K562 (cell line): ENCODE measurements around the gene C18orf32. TPM values are rescaled to one million over a fixed set of nuclear protein-coding genes. Genes with fewer than 3 reads are reported as not detected.

Experiments
- BCLAF1 ChIP-seq, 2 experiments: fragments of 450-650 bp in 1 of 2; IDR thresholded peaks; 2 replicates each; pipeline ENCODE4 v1.6.1; 2011 to 2017; ENCODE audit warnings: low read depth in 2 of 2, antibody characterized with exemption in 1 of 2, borderline replicate concordance in 1 of 2, low read length in 1 of 2, mild to moderate bottlenecking in 1 of 2, mixed read lengths in 1 of 2; ENCODE audit not compliant: control insufficient read depth in 1 of 2
- E2F8 ChIP-seq: fragments of 450-650 bp; IDR thresholded peaks from 2 replicates; pipeline ENCODE4 v1.7.1; 2018; ENCODE audit warnings: mild to moderate bottlenecking, low read depth; ENCODE audit not compliant: partially characterized antibody
- MECOM ChIP-seq: fragments of 250-450 bp; sonication (Bioruptor Pico); IDR thresholded peaks from 2 replicates; pipeline ENCODE4 v1.8.0; 2022; ENCODE audit warnings: inconsistent platforms
- SMC3 ChIP-seq: conservative IDR thresholded peaks from 2 replicates; pipeline ENCODE4 v1.6.1; 2011; ENCODE audit warnings: low read depth, low read length, improper control_type of control experiment; ENCODE audit not compliant: insufficient read depth
- ZNF551 ChIP-seq: fragments of 250-450 bp; sonication (Bioruptor Pico); IDR thresholded peaks from 2 replicates; pipeline ENCODE4 v1.5.0; 2021; ENCODE audit warnings: mild to moderate bottlenecking, moderate library complexity
- polyA plus RNA-seq, 8 experiments: library from polyadenylated mRNA; depleted of rRNA in 4 of 8; stranded (reverse) in 5 of 8; unstranded in 3 of 8; fragments of >200 nt; fragmentation: Nextera tagmentation in 2 of 8; fragmentation: Illumina TruSeq in 1 of 8; extraction: Ambion mirVana in 2 of 8; extraction: Trizol in 1 of 8; gene quantifications; 2 replicates each; pipeline versions ENCODE4 v1.2.1 to v1.2.3, GENCODE V29; 2011 to 2014; ENCODE audit warnings: inconsistent platforms in 1 of 8, missing spikeins in 1 of 8
- total RNA-seq, 7 experiments: library from RNA; depleted of rRNA in 6 of 7; stranded (reverse); fragments of >200 nt in 6 of 7; fragmentation: Illumina TruSeq in 2 of 7; extraction: Trizol in 2 of 7; gene quantifications; 2 replicates each; pipeline versions ENCODE4 v1.2.1 to v1.2.3, GENCODE V29; 2011 to 2021; ENCODE audit warnings: low replicate concordance in 1 of 7

C18orf32 gene
- total and polyA plus RNA-seq, 9 of the 15 experiments (the other 6 are each of a cell fraction or from before 2014, with no cell fraction given), result 8.5 to 35.0 (median 20.4) TPM

GRCh38 chr18:49487711-49488310, 777 bp upstream of the C18orf32 start (continued):
- TF ChIP-seq BCLAF1 (IDR thresholded peaks at IDR 0.05; ENCODE audit: borderline replicate concordance in 1 of 2, control insufficient read depth in 1 of 2, low read depth in 2 of 2, low read length in 1 of 2) (no peak), E2F8 (no peak), SMC3 (no peak), ZNF551 (CRISPR knock-in tag) (no peak), MECOM (CRISPR knock-in tag) (no peak)
